Kidney (tissue), 14 donors: Measurements from ENCODE around the gene ADGRF5. TPM values are rescaled to one million over a fixed set of nuclear protein-coding genes. Genes with fewer than 3 reads are reported as not detected.
A peak's percentile ranks its signal among the peaks of the same experiment; 100 is the strongest.

Experiments
- DNase-seq, 5 donors: peaks; one replicate each; pipeline ENCODE4 v3.0.0-alpha.2; 2013 to 2020
- FAIRE-seq: peaks from 2 replicates; lab custom pipeline; 2012; peaks lifted over from hg19 to GRCh38; lab: Jason Lieb, UNC
- H3K27ac ChIP-seq, 2 donors: one replicate each; pipeline ENCODE4 v1.7.0; 2013; ENCODE audit warnings: low read depth in 2 of 2, low read length in 2 of 2, inconsistent platforms in 1 of 2
- H3K27me3 ChIP-seq: one replicate; pipeline ENCODE4 v1.7.1; 2013; ENCODE audit warnings: low read length, inconsistent platforms; ENCODE audit not compliant: control insufficient read depth, insufficient read depth
- H3K36me3 ChIP-seq, 3 donors: one replicate each; pipeline versions ENCODE4 v1.7.0 to v1.7.1; 2013; ENCODE audit warnings: low read length in 3 of 3, control low read depth in 1 of 3, inconsistent platforms in 1 of 3; ENCODE audit not compliant: insufficient read depth in 3 of 3, control insufficient read depth in 2 of 3
- H3K4me1 ChIP-seq, 3 donors: one replicate each; pipeline versions ENCODE4 v1.7.0 to v1.7.1; 2013; ENCODE audit warnings: low read length in 3 of 3, inconsistent platforms in 1 of 3, low read depth in 1 of 3; ENCODE audit not compliant: control insufficient read depth in 2 of 3, insufficient read depth in 2 of 3
- H3K4me3 ChIP-seq, 3 donors: one replicate each; pipeline versions ENCODE4 v1.7.0 to v1.8.1; 2013; ENCODE audit warnings: low read length in 3 of 3, control low read depth in 1 of 3, inconsistent platforms in 1 of 3
- H3K9ac ChIP-seq, 3 donors: one replicate each; pipeline versions ENCODE4 v1.7.0 to v1.7.1; 2013; ENCODE audit warnings: low read length in 3 of 3, control low read depth in 1 of 3, inconsistent platforms in 1 of 3
- H3K9me3 ChIP-seq, 3 donors: one replicate each; pipeline versions ENCODE4 v1.7.0 to v1.7.1; 2013; ENCODE audit warnings: low read length in 3 of 3, control low read depth in 1 of 3, inconsistent platforms in 1 of 3; ENCODE audit not compliant: control insufficient read depth in 2 of 3, insufficient read depth in 1 of 3
- intact Hi-C: fragments of 100-400 bp; cut with DNase I; formaldehyde crosslinking; loops from one replicate; pipeline ENCODE4 v1.11.1; 2022
- polyA plus RNA-seq: library from polyadenylated mRNA; stranded (reverse); fragments of 350-450 nt; fragmentation: Illumina TruSeq; extraction: RNeasy Lipid Tissue Mini Kit (QIAGEN cat#74804); gene quantifications from one replicate; pipeline ENCODE4 v1.2.3, GENCODE V29; 2014; ENCODE audit warnings: low read depth, low replicate concordance; ENCODE audit not compliant: insufficient read depth
- total RNA-seq: library from RNA; stranded (reverse); fragmentation: NEBNext Ultra II Directional; extraction: Animal tissue kit (Norgen Biotek cat#: 25700); gene quantifications from one replicate; pipeline ENCODE4 v1.2.1, GENCODE V29; 2021
- TF ChIP-seq, protein P1 (sequence below): IDR thresholded peaks from 3 replicates; pipeline ENCODE4 v1.5.1; 2012; ENCODE audit warnings: mild to moderate bottlenecking, moderate library complexity, borderline replicate concordance; ENCODE audit not compliant: insufficient read depth; ENCODE audit errors: extremely low read depth
- donor health status: control.
- donor health status: control.
- donor health status: control.
- donor health status: control.
- donor health status: control.
- donor health status: DM: yes; HTN: yes; CAD: no.
- donor health status: Normal renal cell carcinoma (clear cell type).

Gene ADGRF5
- total and polyA plus RNA-seq, 2 donors from 2014 or later = 44.1 to 51.7 TPM

DNA sequence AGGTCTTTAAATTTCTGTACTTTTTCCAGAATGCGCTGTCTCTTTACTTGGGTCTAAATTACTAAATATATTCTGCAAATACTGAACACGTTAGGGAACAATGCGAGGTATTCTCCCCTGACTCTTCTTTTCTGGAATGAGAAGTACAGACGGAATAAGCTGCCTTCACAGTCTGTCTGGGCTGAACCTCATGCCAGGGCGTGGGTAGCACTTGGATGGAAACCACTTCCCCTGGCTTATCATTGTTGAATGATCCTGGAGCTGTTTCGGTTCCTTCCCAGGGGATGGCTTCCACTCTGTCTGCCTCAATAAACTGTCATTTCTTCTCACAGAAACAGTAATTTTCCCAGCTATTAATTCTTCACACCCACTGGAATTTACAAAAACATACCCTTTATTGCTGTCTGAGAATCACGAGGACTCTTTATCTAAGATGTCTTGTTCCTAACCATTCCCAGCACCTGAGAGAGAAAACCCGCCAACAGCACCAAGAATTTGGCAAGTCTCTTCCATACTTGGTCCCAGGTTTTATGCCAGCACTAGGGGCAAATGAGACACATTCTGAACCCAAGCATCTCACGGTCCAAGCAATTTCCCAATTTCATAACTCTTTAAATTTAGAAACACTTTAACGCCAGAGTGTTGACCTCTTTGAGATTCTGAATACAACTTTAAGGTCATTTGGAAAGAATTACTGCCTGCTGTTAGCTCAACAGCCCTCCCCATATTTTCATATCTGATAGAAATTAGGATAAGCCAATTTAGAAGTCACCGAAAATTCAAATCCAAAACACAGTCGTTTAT, 43.2 kb upstream of the ADGRF5 start:
- DNase-seq (no peak), FAIRE-seq (no peak)
- Histone ChIP-seq H3K4me1 (no peaks in the 10 kb centered on the region), H3K27ac (no peak overlapping the region), H3K27me3 (no peaks in the 10 kb centered on the region), H3K4me3 (no peak overlapping the region), H3K9me3 (no peaks in the 10 kb centered on the region), H3K9ac (no peak overlapping the region), H3K36me3 (no peaks in the 10 kb centered on the region)
- TF ChIP-seq, protein P1, sequence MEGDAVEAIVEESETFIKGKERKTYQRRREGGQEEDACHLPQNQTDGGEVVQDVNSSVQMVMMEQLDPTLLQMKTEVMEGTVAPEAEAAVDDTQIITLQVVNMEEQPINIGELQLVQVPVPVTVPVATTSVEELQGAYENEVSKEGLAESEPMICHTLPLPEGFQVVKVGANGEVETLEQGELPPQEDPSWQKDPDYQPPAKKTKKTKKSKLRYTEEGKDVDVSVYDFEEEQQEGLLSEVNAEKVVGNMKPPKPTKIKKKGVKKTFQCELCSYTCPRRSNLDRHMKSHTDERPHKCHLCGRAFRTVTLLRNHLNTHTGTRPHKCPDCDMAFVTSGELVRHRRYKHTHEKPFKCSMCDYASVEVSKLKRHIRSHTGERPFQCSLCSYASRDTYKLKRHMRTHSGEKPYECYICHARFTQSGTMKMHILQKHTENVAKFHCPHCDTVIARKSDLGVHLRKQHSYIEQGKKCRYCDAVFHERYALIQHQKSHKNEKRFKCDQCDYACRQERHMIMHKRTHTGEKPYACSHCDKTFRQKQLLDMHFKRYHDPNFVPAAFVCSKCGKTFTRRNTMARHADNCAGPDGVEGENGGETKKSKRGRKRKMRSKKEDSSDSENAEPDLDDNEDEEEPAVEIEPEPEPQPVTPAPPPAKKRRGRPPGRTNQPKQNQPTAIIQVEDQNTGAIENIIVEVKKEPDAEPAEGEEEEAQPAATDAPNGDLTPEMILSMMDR = no peak
- intact Hi-C loops = no loop called here

DNA sequence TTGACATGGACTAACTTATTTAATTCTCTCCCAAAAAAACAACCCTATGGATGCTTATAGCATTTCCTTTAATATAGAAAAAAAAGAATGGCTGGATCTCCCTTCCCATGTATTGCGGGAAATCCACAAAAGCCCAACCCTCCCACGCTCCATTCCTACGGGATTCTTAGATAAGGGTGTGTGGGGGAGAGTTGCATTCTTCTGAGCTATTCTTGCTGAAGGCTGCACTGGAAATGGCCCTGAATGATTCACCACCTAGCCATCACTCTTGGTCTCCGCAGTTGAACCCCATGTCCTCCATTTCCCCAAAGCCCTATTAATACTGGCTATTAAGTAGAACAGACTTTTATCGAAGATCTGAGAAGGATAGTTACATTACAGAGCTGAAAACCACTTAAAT, 41.9 kb upstream of the ADGRF5 start:
- FAIRE-seq = no peak

DNA sequence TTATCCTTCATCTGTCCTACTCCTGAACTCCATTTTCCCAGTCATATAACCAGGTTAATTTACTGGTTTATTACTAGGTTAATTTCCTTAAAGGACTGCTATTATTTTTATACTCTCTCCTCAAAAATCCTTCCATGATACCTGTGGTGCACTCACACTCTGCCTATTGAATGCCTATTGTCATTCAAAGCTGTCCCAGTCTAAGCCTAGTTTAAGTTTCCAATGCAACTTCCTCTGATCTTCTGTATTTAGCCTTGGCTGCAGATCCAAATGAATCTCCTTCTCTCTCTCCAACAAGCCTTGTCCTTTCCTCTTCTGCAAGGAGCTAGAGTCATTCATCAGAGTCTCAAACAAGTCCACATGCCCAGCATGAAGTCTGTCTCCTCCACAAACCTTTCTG, 41.3 kb upstream of the ADGRF5 start:
- DNase-seq (no peak), FAIRE-seq (no peak)
- H3K9ac ChIP-seq = no peak overlapping the region
- intact Hi-C loops = no loop called here
- TF ChIP-seq, protein P1 = no peak
- H3K9me3 ChIP-seq = no peaks in the 10 kb centered on the region
- no peaks in the 10 kb centered on the region for H3K36me3 ChIP-seq
- no peaks in the 10 kb centered on the region for H3K27me3 ChIP-seq
- H3K4me3 ChIP-seq = no peak overlapping the region
- H3K4me1 ChIP-seq = no peaks in the 10 kb centered on the region
- no peak overlapping the region for H3K27ac ChIP-seq

More for the DNA sequence above, 41.9 kb upstream of the ADGRF5 start:
- DNase-seq = peak in 1 of 5 donors; percentile 32
- intact Hi-C loops = no loop called here
- Histone ChIP-seq H3K27me3 (no peaks in the 10 kb centered on the region), H3K36me3 (no peaks in the 10 kb centered on the region), H3K27ac (no peak overlapping the region), H3K4me1 (no peaks in the 10 kb centered on the region), H3K4me3 (no peak overlapping the region), H3K9ac (no peak overlapping the region), H3K9me3 (no peaks in the 10 kb centered on the region)
- TF ChIP-seq, protein P1 = no peak
